ENCODE results near the gene ROBO4. TPM values are rescaled to one million over a fixed set of nuclear protein-coding genes. Genes with fewer than 3 reads are reported as not detected.

ROBO4 gene
- polyA plus RNA-seq, 2 of the 4 experiments (the other 2 are of a cell fraction) = not detected

- ChIA-PET CTCF (no interaction called here), POLR2A (interaction anchor here (1.0 kb wide), 2 partner anchors 9 to 68 kb away, joined by 3 read pairs; partner anchors contain the start of gene CCDC15)
- H3K27ac ChIP-seq = no peak overlapping the region
- TF ChIP-seq EP300 (IDR thresholded peaks at IDR 0.05) (no peak), EHF (CRISPR knock-in tag; IDR thresholded peaks at IDR 0.05) (no peak), E2F6 (IDR thresholded peaks at IDR 0.05; ENCODE audit: borderline replicate concordance, low read depth) (no peak), HMGXB4 (CRISPR knock-in tag; IDR thresholded peaks at IDR 0.05; ENCODE audit: borderline replicate concordance) (no peak), POLR2AphosphoS2 (conservative IDR thresholded peaks at IDR 0.05; ENCODE audit: low read length) (no peak), RCOR1 (IDR thresholded peaks at IDR 0.05; ENCODE audit: low read depth, low read length) (no peak), REST (IDR thresholded peaks at IDR 0.05) (no peak), ESRRA (IDR thresholded peaks at IDR 0.05; ENCODE audit: borderline replicate concordance, low read length) (no peak), ELK1 (IDR thresholded peaks at IDR 0.05; ENCODE audit: low read depth, low read length) (no peak), SMC3 (IDR thresholded peaks at IDR 0.05) (no peak)
- H3K4me2 ChIP-seq = no peak overlapping the region
- DNase-seq (ENCODE audit: low read depth in 1 of 2, low spot score in 1 of 2) (no peak), ATAC-seq (no peak), FAIRE-seq (no peak)
- no peaks in the 10 kb centered on the region for H3K9me3 ChIP-seq
- WGBS (ENCODE audit: missing lambda C conversion rate) = 54% methylated on average over 3 of the region's 3 CpGs
- H3K4me1 ChIP-seq = no peaks in the 10 kb centered on the region
- H3K4me3 ChIP-seq = no peak overlapping the region
These were observed 46.9 kb upstream of the ROBO4 start for GRCh38 chr11:124944565-124944964.

- Histone ChIP-seq H3K4me1 (no peaks in the 10 kb centered on the region), H3K4me2 (no peak overlapping the region), H3K9me3 (no peaks in the 10 kb centered on the region), H3K4me3 (no peak overlapping the region), H3K27ac (no peak overlapping the region)
- ATAC-seq (no peak), FAIRE-seq (no peak), DNase-seq (ENCODE audit: low read depth in 1 of 2, low spot score in 1 of 2) (no peak)
- 11% methylated on average over 1 of the region's 1 CpG for WGBS (ENCODE audit: missing lambda C conversion rate)
- ChIA-PET POLR2A (interaction anchor here (1.0 kb wide), 1 partner anchor 10 kb away, joined by 3 read pairs; the partner anchor contains the start of gene CCDC15), CTCF (interaction anchor here (1.2 to 1.7 kb wide), 5 partner anchors 21 to 106 kb away, joined by 3 to 7 read pairs (median 4); partner anchors contain the start of gene ROBO3)
- TF ChIP-seq NPAS2 (CRISPR knock-in tag; IDR thresholded peaks at IDR 0.05; ENCODE audit: borderline replicate concordance) (no peak), NFE2L2 (conservative IDR thresholded peaks at IDR 0.05; ENCODE audit: low read length) (no peak), E2F6 (IDR thresholded peaks at IDR 0.05; ENCODE audit: borderline replicate concordance, low read depth) (no peak), PHF8 (IDR thresholded peaks at IDR 0.05; ENCODE audit: borderline replicate concordance, low read depth) (no peak), ELK1 (IDR thresholded peaks at IDR 0.05; ENCODE audit: low read depth, low read length) (no peak), RAD21 (conservative IDR thresholded peaks at IDR 0.05 in 1 of 2, IDR thresholded peaks at IDR 0.05 in 1 of 2) (no peak), KDM1A (IDR thresholded peaks at IDR 0.05; ENCODE audit: low read depth) (no peak), CBX8 (IDR thresholded peaks at IDR 0.05) (no peak), RNF2 (IDR thresholded peaks at IDR 0.05; ENCODE audit: borderline replicate concordance, low read depth) (no peak), FOSL2 (IDR thresholded peaks at IDR 0.05) (no peak), FOSL2 (CRISPR knock-in tag; IDR thresholded peaks at IDR 0.05) (no peak), ZNF302 (CRISPR knock-in tag; IDR thresholded peaks at IDR 0.05) (no peak), MAX (IDR thresholded peaks at IDR 0.05) (no peak), PBX3 (IDR thresholded peaks at IDR 0.05) (no peak), MYC (IDR thresholded peaks at IDR 0.05; ENCODE audit: borderline replicate concordance, low read length) (no peak), TFCP2L1 (CRISPR knock-in tag; IDR thresholded peaks at IDR 0.05) (no peak)
These were observed 46.1 kb upstream of the ROBO4 start for GRCh38 chr11:124943741-124944140.
